HG03575 (cell line): Measurements from ENCODE around the gene PARP15.
A peak's percentile ranks its signal among the peaks of the same experiment; 100 is the strongest.

ENCODE experiments used
- ATAC-seq: cut with Tn5 transposase; IDR thresholded peaks from one replicate; pipeline ENCODE4 v1.9.1; 2021; ENCODE audit not compliant: unreplicated experiment, insufficient number of reproducible peaks, low FRiP score; ENCODE audit errors: extremely low read depth

PARP15 gene

DNA sequence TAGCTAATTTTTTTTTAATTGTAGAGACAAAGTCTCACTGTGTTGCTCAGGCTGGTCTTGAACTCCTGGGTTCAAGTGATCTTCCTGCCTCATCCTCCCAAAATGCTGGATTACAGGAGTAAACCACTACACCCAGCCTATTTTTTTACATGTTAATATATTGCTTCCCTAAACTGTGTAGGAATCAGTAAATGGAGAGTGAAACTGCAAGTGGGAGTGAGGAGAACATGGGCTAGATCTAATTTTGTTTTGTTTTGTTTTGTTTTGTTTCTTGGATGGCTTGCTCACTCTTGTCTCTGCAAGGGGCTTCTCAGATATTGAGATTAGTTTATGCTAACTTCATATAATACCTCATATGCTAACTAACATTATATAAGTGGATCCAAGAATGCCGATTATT, 31.5 kb downstream of the PARP15 start:
- no peak for ATAC-seq

- peak; percentile 94 for ATAC-seq
Observed at GRCh38 chr3:122609798-122610559, 32.5 kb downstream of the PARP15 start.

GRCh38 chr3:122612696-122613095, 35.2 kb downstream of the PARP15 start:
- no peak for ATAC-seq

DNA sequence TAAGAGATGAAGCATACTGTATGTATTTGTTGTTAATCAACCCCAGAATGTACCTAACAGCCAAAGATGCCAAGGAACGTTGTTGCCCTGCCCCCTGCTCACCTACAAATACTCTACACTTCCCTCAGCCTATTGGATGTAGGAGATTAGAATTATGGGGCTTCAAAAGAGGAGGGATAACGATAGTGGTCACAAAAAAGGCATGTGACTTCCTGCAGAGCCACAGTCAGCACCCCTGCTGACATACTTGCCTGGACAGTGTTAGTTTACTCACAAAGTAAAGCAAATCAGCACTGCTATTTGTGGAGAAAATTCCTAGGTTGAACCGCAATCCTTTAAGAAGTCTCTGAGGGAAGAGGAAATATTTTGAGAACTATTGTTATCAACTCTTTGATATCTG, 37.9 kb downstream of the PARP15 start:
- ATAC-seq = no peak

DNA sequence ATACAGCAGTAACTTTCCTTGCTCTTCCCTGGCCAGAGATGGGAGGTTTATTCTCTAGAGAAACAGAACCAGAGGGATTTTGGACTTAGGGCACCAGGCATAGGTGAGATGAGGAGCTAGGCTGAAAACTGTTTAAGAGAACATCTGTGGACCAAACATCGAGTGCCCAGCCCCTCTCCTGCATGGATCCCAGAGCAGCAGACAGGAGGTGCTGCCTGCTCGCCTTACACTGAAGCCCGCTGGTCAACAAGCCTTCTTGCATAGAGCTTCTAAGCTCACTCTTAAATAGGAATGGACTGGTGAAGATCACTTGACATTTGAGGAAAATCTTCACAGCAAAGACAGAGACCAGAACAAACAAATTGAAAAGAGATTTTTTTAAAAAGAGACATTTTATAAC, 41.2 kb downstream of the PARP15 start:
- ATAC-seq = no peak

GRCh38 chr3:122619040-122619439, 41.6 kb downstream of the PARP15 start:
- no peak for ATAC-seq

DNA sequence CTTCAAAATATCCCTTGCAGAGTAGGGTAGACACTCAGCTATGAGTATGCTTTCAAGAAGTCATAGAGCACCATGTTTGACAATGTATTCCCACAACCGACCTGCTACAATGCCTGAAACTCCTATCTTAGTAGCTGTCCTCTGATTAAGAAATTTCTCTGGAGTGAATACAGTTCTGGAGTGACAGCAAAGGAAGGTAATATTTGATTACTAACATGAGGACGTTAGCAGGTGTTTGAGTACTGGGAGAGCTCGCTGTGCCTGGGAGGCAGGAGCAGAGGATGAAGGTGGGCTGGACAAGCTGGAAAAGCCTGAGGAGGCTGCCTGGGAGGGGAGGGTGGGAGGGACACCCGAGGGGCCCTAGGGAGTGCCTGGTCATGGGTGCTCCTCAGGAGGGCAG, 42.9 kb downstream of the PARP15 start:
- ATAC-seq = no peak

DNA sequence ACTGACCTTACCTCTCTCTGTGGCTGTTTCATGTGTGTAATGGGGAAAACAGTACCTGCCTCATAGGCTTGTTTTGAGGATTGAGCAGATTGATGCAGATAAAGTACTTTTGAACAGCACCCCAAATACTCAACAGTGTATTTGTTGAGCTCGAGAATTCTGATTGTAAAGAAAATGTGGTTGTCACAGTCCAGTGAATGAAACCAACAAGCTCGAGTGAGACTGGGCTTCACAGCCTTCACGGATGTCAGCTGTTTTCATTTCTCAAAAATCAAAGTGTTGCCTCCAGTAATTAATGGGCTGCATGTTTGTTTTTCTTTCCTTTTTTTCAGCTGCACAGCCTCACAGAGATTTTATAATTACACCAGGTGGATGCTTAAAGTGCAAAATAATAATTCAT, 43.7 kb downstream of the PARP15 start:
- ATAC-seq = no peak

GRCh38 chr3:122623031-122623829, 45.8 kb downstream of the PARP15 start:
- ATAC-seq = no peak

DNA sequence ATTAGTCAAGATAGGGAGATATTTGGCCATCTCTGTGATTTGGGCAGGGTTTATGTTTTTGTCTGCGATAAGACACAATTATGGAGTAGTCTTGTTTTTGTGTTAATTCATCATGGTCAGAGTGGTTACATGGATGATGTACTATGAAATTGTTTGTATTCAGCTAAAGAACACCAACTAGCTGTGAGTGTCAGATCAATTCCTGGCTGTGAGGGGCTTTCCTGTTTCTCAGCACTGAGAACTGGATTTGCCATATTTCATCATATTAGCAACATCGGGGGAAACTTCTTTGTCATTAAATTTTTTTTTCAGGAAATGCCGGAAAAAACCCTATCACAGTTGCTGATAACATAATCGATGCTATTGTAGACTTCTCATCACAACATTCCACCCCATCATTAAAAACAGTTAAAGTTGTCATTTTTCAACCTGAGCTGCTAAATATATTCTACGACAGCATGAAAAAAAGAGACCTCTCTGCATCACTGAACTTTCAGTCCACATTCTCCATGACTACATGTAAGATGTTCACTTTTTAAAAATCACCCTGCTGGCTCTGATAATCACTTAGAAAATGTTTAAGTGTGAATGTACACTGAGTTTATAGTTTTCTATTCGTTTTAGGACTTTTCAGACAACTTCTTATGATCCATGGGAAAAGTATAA, 49.2 kb downstream of the PARP15 start:
- ATAC-seq = no peak

DNA sequence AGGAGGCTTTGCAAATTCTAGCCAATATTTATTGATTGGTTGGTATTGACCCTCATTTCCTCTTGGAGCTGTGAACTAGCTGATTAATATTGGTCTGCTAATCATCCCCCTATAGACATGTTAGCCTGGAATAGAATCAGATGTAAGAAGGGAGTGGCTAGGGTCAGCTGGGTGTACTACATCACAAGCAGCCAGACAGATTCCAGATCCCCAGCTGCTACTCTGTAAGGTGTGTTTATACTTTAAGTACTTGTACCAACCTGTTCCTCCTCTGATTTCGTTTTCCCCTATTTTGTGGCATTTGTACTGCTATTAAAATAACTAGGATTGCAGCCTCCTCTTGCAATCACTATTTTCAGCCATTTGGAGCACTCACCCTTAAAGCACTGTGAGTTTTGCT, 49.9 kb downstream of the PARP15 start:
- ATAC-seq = no peak

DNA sequence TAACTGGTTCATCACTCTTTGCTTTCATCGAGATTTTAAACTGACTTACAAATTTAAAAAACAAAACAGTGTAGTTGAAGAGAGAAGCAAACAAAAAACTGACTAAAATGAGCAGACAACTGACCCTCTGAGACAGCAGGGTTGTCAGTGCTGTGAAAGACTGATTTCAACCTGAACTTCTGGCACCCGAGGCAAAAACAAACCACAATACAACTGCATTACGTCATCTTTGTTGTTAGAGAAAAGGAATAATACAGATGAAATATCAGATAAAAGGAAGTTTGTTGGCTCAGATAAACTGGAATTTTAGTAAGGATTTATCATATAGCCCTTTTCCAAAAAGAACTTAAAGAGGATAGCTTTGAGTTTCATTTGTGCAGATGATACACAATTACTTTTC, 51.1 kb downstream of the PARP15 start:
- ATAC-seq = no peak

GRCh38 chr3:122629763-122630162, 52.3 kb downstream of the PARP15 start:
- no peak for ATAC-seq

DNA sequence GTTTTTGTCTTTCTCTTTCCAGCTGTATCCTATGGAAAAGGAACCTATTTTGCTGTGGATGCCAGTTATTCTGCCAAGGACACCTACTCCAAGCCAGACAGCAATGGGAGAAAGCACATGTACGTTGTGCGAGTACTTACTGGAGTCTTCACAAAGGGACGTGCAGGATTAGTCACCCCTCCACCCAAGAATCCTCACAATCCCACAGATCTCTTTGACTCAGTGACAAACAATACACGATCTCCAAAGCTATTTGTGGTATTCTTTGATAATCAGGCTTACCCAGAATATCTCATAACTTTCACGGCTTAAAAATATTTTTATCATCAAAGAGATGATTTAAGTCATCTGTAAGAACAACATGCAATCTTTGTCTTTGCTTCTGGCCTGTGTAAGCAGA, 58.3 kb downstream of the PARP15 start:
- no peak for ATAC-seq

- ATAC-seq = no peak
Observed at GRCh38 chr3:122636697-122637096, 59.2 kb downstream of the PARP15 start.

DNA sequence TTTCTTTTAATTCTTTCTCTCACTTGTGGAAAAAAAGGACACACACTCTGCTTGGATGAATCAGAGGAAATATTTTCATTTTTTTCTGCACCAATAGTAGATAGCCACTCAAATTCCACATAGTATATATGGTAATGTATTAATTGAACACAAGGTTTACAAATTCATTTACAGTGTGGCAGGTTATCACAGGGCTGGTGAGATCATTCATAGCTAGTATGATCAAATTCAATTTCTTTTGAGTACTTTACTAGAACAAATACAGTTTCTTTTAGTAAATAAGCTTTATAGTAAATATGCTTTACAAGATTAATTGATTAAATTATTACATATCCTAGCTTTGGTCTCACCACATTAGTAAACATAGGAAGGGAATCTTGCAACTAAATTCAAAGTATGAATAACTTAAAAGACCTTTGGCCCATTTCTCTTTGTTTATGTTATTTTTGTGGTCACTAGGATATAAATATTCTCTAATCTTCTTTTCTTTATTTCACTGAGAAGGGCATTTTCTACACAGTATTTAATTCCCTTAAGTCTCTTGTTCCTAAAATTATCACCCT, 63.1 kb downstream of the PARP15 start:
- no peak for ATAC-seq

GRCh38 chr3:122642935-122643334, 65.5 kb downstream of the PARP15 start:
- no peak for ATAC-seq

- no peak for ATAC-seq
Observed at GRCh38 chr3:122646146-122646988, 68.9 kb downstream of the PARP15 start.
